Iris pigment epithelial cell (primary cell): ENCODE data around the gene FRY.

Experiments
- DNase-seq: peaks from one replicate; pipeline ENCODE4 v3.0.0-alpha.2; 2011; ENCODE audit warnings: low read depth

FRY gene

GRCh38 chr13:32309312-32310133 is 277.9 kb downstream of the FRY start:
- DNase-seq, result peak; percentile 46

- peak; percentile 73 for DNase-seq
These were observed 278.6 kb downstream of the FRY start for GRCh38 chr13:32310134-32310706.

DNA sequence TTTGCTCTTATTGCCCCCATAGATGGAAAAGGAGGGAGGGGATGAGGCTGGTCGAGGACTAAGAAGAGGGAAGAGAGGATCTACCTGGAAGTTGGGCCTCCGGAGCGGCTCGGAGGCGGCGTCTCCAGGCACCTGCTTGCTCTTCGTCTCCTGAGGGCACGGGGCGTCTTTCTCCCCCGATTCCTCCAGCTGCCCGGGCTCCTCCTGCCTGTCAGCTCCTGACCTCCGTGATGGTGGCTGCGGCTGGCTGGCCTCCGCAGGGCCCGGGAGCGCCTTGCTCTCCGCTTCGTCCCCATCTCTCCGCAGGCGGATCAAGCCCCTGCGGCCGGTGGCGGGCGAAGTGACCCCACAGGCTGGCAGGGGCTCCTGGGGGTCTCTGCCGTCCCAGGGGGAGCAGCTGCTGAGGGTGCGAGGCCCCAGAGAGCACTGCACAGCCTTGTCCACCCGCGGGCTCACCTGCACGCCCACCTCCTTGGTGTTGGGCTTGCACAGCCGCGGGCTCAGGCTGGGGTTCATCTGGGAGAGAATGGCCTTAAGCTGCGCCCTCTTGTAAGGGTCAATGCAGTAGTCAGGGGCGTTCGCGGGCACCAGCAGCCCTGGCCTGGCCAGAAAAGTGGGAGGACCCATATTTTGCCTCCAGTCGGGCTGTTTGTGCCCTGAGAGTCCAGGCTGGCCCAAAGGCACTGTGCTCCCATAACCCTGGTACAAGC is 279.8 kb downstream of the FRY start:
- DNase-seq, result no peak

- peak; percentile 74 for DNase-seq
These were observed 283.0 kb downstream of the FRY start for GRCh38 chr13:32314271-32315237.

GRCh38 chr13:32315238-32316027 is 283.9 kb downstream of the FRY start, which contains the start of the genes BRCA2 and ZAR1L:
Gene BRCA2, plus strand, starts transcription at chr13:32315508. Its CDS starts 953 bp downstream, at chr13:32316461.
Gene ZAR1L, minus strand, starts transcription at chr13:32315363. Its CDS starts 3,438 bp downstream, at chr13:32311925.
- DNase-seq, result peak; percentile 92

GRCh38 chr13:32316028-32316339 is 284.4 kb downstream of the FRY start:
- DNase-seq, result no peak

DNA sequence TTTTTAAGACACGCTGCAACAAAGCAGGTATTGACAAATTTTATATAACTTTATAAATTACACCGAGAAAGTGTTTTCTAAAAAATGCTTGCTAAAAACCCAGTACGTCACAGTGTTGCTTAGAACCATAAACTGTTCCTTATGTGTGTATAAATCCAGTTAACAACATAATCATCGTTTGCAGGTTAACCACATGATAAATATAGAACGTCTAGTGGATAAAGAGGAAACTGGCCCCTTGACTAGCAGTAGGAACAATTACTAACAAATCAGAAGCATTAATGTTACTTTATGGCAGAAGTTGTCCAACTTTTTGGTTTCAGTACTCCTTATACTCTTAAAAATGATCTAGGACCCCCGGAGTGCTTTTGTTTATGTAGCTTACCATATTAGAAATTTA is 284.9 kb downstream of the FRY start:
- DNase-seq, result no peak

GRCh38 chr13:32317716-32318465 is 286.3 kb downstream of the FRY start:
- DNase-seq, result no peak

GRCh38 chr13:32320528-32320927 is 289.0 kb downstream of the FRY start:
- no peak for DNase-seq

- peak; percentile 73 for DNase-seq
These were observed 292.3 kb downstream of the FRY start for GRCh38 chr13:32323912-32324311.

DNA sequence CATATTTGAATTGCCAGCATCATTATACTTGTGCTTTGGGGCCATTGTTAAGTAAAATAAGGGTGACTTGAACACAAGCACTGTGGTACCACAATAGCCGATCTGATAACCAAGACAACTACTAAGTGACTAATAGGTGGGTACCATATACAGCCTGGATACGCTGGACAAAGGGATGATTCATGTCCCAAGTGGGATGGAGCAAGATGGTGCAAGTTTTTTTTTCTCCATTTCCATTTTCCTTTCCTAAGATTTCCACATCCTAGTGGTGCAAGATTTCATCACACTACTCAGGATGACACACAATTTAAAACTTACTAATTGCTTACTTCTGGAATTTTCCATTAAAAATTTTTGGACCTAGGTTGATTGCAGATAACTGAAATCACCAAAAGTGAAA is 298.9 kb downstream of the FRY start:
- peak; percentile 72 for DNase-seq

DNA sequence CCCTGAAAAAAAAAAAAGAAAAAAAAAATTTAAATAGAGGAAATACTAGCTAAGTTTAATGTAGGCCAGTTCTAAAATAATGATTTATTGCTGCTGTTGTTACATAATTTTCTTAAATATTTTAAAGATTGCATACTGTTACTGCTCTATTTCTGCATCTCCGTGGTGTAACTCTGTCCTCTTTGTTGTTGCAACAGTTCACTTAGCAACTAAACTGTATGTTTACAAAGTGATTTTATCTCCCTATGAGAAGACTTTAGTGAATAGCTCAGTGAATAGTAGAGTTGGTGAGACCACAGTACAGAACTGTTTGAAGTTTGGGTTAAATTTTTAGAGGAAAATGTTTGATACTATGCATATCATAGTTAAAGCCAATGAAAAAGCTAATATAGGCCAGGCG is 303.1 kb downstream of the FRY start:
- DNase-seq, result peak; percentile 28

- no peak for DNase-seq
These were observed 309.3 kb downstream of the FRY start for GRCh38 chr13:32340914-32341313.

GRCh38 chr13:32347651-32348050 is 316.1 kb downstream of the FRY start:
- DNase-seq, result no peak
